Testis (tissue), 2 donors: ENCODE measurements around the gene MAP3K15.

Experiments used
- POLR2A ChIP-seq: fragments of 450-650 bp; IDR thresholded peaks from one replicate; pipeline ENCODE4 v1.6.1; 2017; ENCODE audit warnings: antibody characterized with exemption, mild to moderate bottlenecking, moderate library complexity
- TF ChIP-seq, protein P1 (sequence below), 3 experiments: fragments of 450-650 bp in 2 of 3; fragments of 200-600 bp in 1 of 3; sonication (generic) in 1 of 3; IDR thresholded peaks; one replicate each; pipeline ENCODE4 v1.5.1; 2016 to 2019; ENCODE audit warnings: antibody characterized with exemption in 3 of 3, mild to moderate bottlenecking in 2 of 3, moderate library complexity in 1 of 3

GRCh38 chrX:19332983-19333382 is 182.3 kb downstream of the MAP3K15 start:
- no peak for TF ChIP-seq POLR2A
- TF ChIP-seq, protein P1, sequence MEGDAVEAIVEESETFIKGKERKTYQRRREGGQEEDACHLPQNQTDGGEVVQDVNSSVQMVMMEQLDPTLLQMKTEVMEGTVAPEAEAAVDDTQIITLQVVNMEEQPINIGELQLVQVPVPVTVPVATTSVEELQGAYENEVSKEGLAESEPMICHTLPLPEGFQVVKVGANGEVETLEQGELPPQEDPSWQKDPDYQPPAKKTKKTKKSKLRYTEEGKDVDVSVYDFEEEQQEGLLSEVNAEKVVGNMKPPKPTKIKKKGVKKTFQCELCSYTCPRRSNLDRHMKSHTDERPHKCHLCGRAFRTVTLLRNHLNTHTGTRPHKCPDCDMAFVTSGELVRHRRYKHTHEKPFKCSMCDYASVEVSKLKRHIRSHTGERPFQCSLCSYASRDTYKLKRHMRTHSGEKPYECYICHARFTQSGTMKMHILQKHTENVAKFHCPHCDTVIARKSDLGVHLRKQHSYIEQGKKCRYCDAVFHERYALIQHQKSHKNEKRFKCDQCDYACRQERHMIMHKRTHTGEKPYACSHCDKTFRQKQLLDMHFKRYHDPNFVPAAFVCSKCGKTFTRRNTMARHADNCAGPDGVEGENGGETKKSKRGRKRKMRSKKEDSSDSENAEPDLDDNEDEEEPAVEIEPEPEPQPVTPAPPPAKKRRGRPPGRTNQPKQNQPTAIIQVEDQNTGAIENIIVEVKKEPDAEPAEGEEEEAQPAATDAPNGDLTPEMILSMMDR (IDR thresholded peaks at IDR 0.05), result no peak
